ENCODE data around the gene TIAM2.
"Not testable (repeated sequence)": the region's sequence is repeated elsewhere in the genome, so short reads cannot be mapped to it uniquely, and the experiment has no call there.

Gene TIAM2

DNA sequence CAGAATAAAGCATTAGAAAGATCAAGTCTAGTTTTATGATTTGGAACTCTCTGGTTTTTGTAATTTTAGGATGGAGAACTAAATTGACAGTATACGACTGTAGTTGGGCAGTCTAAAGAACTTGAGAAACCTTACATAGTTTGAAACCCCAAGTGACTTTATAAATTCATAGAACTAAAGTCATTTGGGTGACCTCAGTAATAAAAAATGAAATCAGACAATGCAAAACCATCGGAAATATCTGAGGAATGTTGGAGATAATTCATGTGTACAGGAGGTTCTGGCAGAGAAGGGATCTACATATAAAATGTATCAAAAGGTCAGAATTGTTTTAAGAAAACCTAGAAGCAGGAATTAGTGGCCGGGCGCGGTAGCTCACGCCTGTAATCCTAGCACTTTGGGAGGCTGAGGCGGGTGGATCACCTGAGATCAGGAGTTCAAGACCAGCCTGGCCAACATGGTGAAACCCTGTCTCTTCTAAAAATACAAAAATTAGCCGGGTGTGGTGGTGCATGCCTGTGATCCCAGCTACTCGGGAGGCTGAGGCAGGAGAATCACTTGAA, 108.0 kb downstream of the TIAM2 start:
- DNase-seq (ENCODE audit: low read depth) = not testable (repeated sequence)

DNA sequence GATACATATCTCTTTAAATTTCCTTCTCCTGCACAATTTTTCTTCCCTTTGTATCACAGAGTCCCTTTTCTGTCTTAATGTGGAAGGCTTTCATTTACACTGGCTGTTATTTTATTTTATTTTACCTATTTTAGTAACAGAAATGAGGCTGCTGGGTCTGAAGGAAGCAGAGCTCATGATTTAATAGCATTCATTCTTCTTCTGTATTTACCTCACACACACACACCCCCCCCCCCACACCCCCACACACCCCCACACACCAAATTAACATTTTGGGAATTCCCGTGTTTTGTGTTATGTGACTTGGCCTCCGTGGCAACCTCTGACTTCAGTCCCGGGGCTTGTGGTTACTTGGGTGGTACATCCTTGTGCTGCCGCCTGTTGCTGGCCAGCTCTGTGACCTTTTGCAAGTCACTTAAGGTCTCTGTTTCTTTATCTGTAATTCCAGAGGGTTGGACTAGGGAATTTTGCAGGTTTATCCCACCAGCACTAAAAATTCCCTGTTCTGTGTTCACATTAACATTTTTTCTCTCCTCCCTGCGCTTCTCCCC, 108.8 kb downstream of the TIAM2 start:
- DNase-seq (ENCODE audit: low read depth) = no peak

DNA sequence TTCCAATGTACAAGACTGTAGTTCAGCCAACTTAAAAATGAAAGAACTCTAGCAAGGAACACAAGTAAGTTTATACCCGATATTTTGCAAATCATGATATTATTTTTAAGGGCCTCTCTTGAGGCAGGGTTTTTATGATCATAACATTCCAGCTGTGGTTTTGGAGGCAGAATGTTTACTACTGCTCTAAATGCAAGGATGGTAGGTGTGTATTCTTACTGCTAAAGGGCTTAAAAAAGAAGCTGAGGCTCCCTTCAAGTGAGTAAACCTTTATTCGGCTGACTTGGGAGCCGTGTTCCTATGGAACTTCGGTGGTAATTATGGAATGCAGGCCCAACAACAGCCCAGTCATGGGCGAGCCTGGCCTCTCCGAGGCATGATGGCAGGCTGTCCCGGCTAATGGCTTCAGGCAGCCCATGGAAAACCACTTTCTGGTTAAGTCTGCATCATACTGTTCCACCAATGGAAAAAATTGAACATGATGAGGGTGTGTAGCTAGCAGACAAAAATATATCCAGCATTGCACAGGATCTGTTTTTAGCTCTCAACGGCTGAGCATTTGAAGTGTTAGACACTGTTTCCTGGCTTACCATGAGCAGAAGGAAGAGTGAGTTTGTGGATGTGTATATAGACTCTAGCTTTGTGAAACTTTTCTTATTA, 111.5 kb downstream of the TIAM2 start:
- no peak for DNase-seq (ENCODE audit: low read depth)

GRCh38 chr6:155107432-155108069, 112.4 kb downstream of the TIAM2 start:
- DNase-seq (ENCODE audit: low read depth) = no peak

GRCh38 chr6:155108070-155108820, 113.1 kb downstream of the TIAM2 start:
- no peak for DNase-seq (ENCODE audit: low read depth)

DNA sequence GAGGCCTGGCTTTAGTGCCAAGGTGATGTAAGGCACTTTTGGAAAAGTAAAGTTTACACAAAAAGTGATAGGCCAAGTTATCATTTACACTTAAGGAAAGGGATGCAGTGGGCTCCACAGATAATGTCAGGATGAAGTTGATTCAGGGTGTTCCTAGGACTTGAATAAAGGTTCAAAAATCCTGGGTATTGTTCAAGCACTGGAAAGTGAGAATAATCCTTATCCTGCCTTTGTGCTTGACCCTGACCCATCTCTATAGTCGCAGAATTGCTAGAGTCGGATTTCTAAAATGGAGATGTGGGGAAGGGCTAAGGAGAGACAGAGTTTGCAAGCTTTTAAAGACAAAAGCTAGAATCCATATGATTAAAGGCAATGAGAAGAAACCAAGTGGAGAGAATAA, 115.6 kb downstream of the TIAM2 start:
- DNase-seq (ENCODE audit: low read depth) = no peak

DNA sequence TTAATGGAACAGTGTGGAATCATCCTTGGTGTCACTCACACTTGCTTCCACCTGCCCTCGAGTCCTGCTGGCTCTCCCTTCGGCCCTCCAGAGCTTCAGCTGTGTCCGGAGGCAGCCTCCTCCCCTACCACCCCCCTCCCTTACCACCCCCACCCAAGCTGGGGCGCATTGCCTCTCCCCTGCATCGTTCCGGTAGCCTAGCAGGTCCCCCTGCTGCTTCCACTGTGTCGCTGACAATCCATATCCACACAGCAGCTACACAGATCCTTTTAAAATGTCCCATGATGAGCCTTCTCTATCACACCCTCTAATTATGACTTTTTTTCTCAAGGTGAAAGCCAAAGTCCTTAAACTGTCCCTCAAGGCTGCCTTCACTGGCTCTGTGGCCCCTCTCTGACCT, 117.6 kb downstream of the TIAM2 start:
- DNase-seq (ENCODE audit: low read depth) = no peak

DNA sequence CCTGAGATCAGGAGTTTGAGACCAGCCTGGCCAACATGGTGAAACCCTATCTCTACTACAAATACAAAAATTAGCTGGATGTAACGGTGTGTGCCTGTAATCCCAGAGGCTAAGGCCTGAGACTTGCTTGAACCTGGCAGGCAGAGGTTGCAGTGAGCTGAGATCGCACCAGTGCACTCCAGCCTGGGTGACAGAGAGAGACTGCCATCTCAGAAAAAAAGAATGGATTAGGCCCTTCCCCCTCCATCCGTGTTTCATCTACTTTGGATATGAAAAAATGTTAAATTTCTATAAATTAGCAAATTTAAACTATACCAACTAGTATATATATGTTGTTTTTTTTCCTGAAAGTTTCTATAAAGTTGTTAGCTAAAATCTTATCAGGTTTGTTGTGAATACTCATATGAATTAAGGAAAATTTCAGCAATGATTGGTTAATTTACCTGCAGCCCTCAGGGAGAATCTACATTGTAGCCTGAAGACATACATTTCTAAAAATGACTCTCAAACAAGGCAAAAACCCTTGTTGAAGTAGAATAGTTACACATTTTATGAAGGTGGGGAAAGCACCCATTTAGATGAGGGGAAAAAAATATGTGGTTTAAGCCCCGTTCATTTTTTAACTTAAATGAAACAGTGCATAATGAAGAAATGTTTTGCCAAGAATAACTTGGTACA, 120.9 kb downstream of the TIAM2 start:
- DNase-seq (ENCODE audit: low read depth) = no peak

- no peak for DNase-seq (ENCODE audit: low read depth)
Measured at GRCh38 chr6:155116571-155116910, 121.4 kb downstream of the TIAM2 start.

DNA sequence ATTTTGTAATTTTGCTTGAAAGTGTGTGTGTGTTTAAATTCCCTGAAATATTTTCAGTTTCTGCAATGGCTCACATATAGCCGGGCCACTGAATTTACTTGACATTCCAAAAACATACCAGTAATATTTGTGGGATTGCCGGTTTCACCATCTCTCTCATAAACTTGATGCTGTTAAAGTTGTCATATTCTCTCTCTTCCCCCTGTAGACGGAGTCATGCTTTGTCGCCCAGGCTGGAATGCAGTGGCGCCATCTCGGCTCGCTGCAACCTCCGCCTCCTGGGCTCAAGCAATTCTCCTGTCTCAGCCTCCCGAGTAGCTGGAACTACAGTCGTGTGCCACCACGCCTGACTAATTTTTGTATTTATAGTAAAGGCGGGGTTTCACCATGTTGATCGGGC, 122.1 kb downstream of the TIAM2 start:
- DNase-seq (ENCODE audit: low read depth) = peak; percentile 75

GRCh38 chr6:155117785-155118184, 122.7 kb downstream of the TIAM2 start:
- no peak for DNase-seq (ENCODE audit: low read depth)

GRCh38 chr6:155119201-155119600, 124.1 kb downstream of the TIAM2 start:
- not testable (repeated sequence) for DNase-seq (ENCODE audit: low read depth)

DNA sequence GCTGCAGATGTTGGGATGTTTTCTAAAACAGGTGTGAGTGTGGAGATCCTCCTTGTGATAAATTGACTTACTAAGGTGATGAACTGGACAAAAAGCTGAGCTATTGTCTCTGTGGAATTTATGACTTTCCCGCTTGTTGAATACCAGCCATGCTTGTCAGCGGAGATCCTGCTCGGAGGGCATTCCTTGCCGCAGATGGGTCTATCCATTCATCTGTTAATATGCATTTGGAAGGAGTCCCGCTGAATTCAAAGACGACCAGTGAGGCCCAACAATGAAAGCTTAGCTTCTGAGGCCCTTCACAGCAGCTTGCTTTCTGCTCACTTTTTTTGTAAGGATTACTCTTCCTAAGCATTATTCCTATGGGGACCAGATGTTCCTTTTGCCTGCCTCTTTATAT, 124.9 kb downstream of the TIAM2 start:
- DNase-seq (ENCODE audit: low read depth) = no peak

DNA sequence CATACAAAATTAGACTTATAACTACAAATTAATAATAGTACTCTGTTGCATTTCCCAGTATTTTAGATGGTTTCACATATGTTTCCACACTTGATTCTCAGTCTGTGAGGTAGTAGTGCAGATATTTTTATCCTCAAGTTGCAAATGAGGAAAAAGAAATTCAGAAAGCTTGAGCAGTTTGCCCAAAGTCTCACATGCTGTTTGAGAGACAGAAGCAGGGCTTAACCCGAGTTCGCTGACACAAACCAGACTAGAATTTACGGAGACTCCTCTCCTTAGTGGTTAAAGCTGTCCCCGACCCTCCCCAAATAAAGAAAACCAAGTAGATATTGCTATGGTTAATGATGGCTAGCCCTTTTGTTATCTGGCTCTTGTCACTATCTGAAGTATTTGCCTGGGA, 126.2 kb downstream of the TIAM2 start:
- no peak for DNase-seq (ENCODE audit: low read depth)

- DNase-seq (ENCODE audit: low read depth) = peak; percentile 25
Measured at GRCh38 chr6:155121699-155122098, 126.6 kb downstream of the TIAM2 start.

- no peak for DNase-seq (ENCODE audit: low read depth)
Measured at GRCh38 chr6:155122199-155122950, 127.3 kb downstream of the TIAM2 start.

DNA sequence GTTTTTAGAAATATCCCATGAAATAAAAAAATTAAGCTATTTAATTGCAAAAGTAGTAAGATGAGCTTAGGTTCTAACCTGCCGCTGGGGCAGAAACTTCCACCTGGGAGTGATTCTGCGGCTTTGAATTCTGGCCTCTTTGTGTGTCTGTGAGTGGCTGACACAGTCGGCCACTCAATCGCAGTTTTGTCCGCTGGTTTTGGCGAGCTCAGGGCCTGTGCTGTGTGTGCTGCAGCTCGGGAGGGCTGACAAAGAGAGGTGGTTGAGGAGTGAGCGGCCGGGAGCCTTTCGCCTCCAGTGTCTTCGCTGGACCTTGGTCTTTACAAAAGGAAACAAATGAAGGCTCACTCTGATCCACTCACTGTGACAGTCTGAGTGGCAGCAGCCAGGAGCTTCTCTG, 128.4 kb downstream of the TIAM2 start:
- DNase-seq (ENCODE audit: low read depth) = no peak

- DNase-seq (ENCODE audit: low read depth) = peak; percentile 81
Measured at GRCh38 chr6:155125906-155126305, 130.8 kb downstream of the TIAM2 start.

- peak; percentile 57 for DNase-seq (ENCODE audit: low read depth)
Measured at GRCh38 chr6:155126727-155127439, 131.8 kb downstream of the TIAM2 start.

GRCh38 chr6:155128977-155129376, 133.9 kb downstream of the TIAM2 start:
- peak; percentile 12 for DNase-seq (ENCODE audit: low read depth)

GRCh38 chr6:155129744-155130143, 134.6 kb downstream of the TIAM2 start:
- no peak for DNase-seq (ENCODE audit: low read depth)
